Activated CD8-positive, alpha-beta memory T cell treated with anti-CD3 and anti-CD28 coated beads for 48 hours (primary cell): ENCODE measurements around the gene SPDYE6.
"Not testable (repeated sequence)": the region's sequence is repeated elsewhere in the genome, so short reads cannot be mapped to it uniquely, and the experiment has no call there.

Experiments used
- DNase-seq, 3 experiments: peaks; one replicate each; pipeline ENCODE4 v3.0.0-alpha.2; 2020; ENCODE audit warnings: low read depth in 2 of 3, low spot score in 2 of 3

SPDYE6 gene

GRCh38 chr7:102364394-102364886 is 8.2 kb upstream of the SPDYE6 start:
- DNase-seq: peak in 1 of 3 experiments; percentile 0

- DNase-seq: peak; percentile 62 to 87 (median 82)
Measured at GRCh38 chr7:102363549-102364393, 7.5 kb upstream of the SPDYE6 start.

DNA sequence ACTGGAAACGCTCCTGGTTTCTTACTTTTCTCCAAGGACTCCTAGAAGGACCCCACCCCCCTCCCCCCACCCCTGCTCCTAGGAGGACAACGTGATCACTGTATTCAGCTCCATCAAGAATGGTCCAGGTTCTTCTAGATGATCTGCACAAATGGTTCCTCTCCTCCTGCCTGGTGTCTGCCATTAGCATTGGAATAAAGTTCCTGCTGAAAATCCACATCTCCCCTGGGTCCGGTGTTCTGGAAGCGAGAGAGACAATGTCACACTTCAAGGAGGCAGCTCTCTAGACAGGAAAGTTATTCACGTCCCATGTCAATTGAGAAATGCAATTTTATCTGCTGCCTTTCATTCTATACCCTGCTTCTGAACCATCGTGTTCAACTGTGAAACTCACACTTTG is 9.3 kb downstream of the SPDYE6 start:
- not testable (repeated sequence) for DNase-seq

- DNase-seq: not testable (repeated sequence)
Measured at GRCh38 chr7:102340599-102341368, 15.5 kb downstream of the SPDYE6 start.

- not testable (repeated sequence) for DNase-seq
Measured at GRCh38 chr7:102337420-102337819, 18.8 kb downstream of the SPDYE6 start.

- DNase-seq: not testable (repeated sequence)
Measured at GRCh38 chr7:102337002-102337401, 19.2 kb downstream of the SPDYE6 start.

- DNase-seq: not testable (repeated sequence)
Measured at GRCh38 chr7:102335574-102335973, 20.7 kb downstream of the SPDYE6 start.

- not testable (repeated sequence) for DNase-seq
Measured at GRCh38 chr7:102330666-102331460, 25.4 kb downstream of the SPDYE6 start.

GRCh38 chr7:102329366-102329765 is 26.9 kb downstream of the SPDYE6 start:
- not testable (repeated sequence) for DNase-seq

GRCh38 chr7:102328863-102329262 is 27.4 kb downstream of the SPDYE6 start:
- DNase-seq: not testable (repeated sequence)

GRCh38 chr7:102327183-102327582 is 29.1 kb downstream of the SPDYE6 start:
- DNase-seq: not testable (repeated sequence)

GRCh38 chr7:102326157-102326889 is 29.9 kb downstream of the SPDYE6 start:
- DNase-seq: no peak

DNA sequence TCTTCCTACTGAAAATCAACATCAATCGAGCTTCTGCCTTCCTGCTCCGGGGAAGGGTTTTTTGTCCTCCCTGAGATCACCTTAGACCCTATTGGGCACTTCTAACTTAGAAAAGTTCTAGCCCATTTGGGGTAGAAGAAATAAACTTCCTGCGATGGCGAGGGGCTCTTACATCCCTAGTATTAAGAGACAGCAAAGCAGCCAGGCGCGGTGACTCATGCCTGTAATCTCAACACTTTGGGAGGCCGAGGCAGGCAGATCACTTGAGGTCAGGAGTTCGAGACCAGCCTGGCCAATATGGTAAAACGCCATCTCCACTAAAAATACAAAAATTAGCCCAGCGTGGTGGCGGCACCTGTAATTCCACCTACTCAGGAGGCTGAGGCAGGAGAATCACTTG is 31.1 kb downstream of the SPDYE6 start:
- DNase-seq: not testable (repeated sequence)

- DNase-seq: no peak
Measured at GRCh38 chr7:102323914-102324195, 32.4 kb downstream of the SPDYE6 start.

DNA sequence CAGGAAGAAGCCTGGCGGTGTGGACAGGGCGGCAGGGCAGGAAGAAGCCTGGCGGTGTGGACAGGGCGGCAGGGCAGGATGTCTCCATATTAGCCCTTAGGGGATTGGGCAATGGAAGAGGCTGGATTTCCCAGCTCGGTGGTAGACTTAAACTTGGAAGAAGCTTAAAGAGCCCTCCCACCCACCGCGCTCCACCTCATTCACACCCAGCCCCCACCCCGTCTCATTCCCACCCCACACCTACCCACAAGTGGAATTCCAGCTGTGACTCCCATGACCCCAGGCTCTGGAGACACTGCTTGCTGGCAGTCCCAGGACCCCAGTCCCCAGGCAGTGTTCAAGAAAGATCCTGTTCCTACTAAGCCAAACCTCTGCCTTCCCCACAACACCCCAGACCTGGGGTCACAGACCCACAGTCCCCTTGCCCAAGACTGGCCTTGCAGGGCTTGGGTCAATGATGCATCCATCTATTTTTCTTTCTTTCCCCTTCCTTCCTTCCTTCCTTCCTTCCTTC is 34.0 kb downstream of the SPDYE6 start:
- DNase-seq: no peak

DNA sequence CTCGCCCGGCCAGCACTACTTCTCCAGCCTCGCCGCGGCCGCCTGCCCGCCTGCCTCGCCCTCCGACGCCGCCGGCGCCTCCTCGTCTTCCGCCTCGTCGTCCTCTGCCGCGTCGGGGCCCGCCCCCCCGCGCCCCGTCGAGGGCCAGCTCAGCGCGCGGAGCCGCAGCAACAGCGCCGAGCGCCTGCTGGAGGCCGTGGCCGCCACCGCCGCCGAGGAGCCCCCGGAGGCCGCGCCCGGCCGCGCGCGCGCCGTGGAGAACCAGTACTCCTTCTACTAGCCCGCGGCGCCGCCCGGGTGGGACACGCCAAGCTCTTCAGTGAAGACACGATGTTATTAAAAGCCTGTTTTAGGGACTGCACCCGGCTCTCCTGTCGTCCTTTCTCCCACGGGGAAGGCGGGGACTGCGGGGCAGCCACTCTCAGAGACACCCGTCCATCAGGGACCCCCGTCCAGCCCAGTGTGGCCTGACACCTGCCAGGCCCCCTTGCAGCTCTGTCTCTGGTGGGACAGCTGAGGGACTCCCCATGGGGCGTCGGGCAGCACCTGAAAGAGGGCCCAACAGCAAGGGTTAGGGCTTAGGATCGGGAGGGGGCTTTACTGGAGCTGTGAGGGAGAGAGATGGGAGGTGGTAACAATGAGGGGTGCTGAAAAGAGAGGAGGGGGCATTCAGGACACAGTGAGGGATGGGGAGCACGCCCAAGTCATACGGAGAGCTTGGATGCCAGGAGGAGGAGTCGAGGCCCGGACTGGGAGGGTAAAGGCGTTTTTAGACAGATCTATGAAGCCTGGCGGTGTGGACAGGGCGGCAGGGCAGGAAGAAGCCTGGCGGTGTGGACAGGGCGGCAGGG is 34.7 kb downstream of the SPDYE6 start:
- peak in 1 of 3 experiments; percentile 2 for DNase-seq

DNA sequence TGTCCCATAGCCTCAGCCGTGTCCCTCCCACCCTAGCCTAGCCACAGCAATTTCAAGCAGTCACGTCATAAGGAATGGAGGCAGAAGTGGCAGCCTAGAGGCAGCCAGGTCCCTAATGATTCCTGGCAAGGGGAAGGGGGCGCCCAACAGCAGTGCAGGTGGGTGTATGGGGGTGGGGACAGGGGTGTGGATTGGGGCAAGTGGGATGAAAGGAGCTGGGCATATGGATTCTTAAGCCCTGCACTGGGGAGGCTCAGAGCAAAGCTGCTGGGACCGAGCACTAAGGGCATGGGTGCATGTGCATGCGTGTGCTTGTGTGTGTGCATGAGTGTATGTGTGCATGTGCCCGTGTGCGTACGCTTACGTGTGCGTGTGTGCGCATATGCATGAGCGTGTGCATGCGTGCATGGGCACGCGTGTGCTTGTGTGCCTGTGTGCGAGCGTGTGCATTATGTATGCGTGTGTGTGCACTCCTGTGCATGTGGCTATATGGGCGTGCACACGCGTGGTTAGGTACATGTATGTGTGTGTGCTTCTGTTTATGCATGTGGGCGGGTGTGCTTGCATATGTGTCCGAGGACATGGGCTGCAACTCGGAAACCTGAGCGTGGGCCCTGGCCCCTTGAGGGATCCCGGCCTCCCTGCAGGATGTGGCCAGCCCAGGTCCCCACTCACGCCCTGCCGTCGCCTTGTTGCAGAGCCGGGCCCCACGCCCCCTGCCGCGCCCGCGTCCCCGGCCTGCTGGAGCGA is 35.5 kb downstream of the SPDYE6 start:
- DNase-seq: no peak

- DNase-seq: no peak
Measured at GRCh38 chr7:102320181-102320580, 36.1 kb downstream of the SPDYE6 start.

- DNase-seq: no peak
Measured at GRCh38 chr7:102319671-102320070, 36.6 kb downstream of the SPDYE6 start.
